GM20000 (cell line): ENCODE measurements around the gene GLMP.

Experiments
- DNase-seq: peaks from one replicate; pipeline ENCODE4 v3.0.0; 2012; ENCODE audit warnings: low spot score
- CTCF ChIP-seq: IDR thresholded peaks from 2 replicates; pipeline ENCODE4 v1.5.1; 2012; ENCODE audit warnings: mild to moderate bottlenecking, control low read depth; ENCODE audit errors: extremely low read depth, missing control alignments

GLMP gene

GRCh38 chr1:156295391-156295947 is at the start of gene GLMP:
Gene GLMP (minus strand): TSS chr1:156295679. CDS start chr1:156295645, 34 bp downstream.
- peak; percentile 81 for DNase-seq
- no peak for TF ChIP-seq CTCF

GRCh38 chr1:156344409-156344808 is 48.9 kb upstream of the GLMP start:
- no peak for DNase-seq
- TF ChIP-seq CTCF, result no peak

DNA sequence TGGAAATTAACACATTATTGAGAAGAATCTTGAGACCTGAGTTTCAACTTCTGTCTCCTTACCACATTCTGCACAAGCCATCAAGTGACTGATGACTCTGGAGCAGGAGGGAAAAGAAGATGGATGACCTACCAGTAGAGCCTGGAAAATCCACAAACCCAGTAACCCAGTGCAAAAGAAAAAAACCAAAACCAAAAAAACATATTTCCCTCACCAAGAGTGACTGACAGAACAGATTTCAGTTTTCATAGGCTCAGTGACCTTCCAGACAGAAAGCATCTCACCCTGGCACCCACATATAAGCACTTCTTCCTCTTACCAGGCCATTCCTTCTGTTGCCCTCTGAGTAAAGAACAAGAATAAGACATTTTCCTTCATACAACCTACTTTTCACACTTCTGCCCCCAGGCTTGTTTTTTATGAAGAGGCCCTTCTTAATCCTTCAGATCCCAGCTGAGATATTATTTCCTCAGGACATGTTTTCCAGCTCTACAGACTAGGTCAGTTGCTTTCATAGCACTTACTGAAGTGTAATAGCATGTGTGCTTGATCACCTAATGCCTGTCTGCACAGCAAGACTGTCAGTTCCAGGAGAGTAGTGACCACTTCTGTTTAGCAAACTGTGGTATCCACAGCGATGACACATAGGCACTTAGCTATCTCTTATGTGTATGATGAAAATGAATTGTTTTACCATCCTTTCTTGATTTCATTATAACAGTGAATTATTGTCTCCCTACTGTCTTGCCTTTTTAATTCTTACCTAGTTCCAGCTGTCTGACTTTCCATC is 46.9 kb upstream of the GLMP start:
- DNase-seq, result no peak
- TF ChIP-seq CTCF, result no peak

DNA sequence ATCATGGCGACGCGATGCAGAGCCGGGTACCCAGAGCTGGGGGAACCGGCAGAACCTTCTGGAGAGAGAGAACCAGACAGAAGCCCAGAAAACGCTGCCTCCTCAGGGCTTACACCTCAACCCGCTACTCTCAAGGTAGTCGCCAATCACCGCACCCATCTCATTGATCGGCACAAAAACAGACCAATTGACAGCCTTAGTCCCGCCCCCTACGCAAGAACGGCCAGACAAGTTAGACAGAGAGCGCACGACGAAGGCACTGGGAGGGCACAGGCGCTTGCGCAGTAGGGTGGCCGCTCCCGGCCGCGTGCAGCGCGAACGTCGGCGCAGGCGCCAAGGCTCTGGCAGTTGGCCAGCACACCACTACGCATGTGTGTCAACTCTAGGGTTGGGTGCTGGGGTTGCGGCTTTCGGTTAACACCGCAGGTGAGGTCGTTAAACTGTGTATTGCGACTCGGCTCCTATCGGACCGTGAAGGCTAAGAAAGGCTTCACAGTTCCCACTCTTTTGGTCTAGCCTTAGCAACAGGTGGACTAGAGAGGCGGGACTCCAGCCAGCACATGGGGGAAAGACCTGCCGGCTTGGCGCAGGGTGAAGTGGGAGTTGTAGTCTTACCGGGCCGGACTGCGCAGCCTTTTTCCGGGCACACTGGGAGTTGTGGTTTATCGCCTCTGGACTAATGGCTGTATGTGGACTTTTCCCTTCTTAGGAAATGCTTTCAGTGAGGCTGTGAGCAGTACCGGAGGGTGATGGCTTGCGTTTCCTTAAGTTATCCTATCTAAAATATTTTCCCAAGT is 42.9 kb upstream of the GLMP start, which contains the start of the genes CCT3 and TSACC:
Gene CCT3, minus strand, starts transcription at position 113 of the 797 bp plus-strand sequence. Its CDS starts 108 bp downstream, at position 5.
Gene TSACC, plus strand, starts transcription at position 347 of the 797 bp plus-strand sequence. CDS start 1,232 bp downstream, outside the sequence.
- TF ChIP-seq CTCF, result no peak
- DNase-seq, result peak; percentile 98

GRCh38 chr1:156337888-156338179 is 42.4 kb upstream of the GLMP start:
- no peak for DNase-seq
- no peak for TF ChIP-seq CTCF

GRCh38 chr1:156337052-156337887 is 41.8 kb upstream of the GLMP start:
- DNase-seq, result no peak
- TF ChIP-seq CTCF, result no peak
